BLaER1 treated with 17β-estradiol and CSF1 and Interleukin-3, amounts not matched to agents 10 nM and 100 nM (cell line): ENCODE data around the gene SSPN.
A peak's percentile ranks its signal among the peaks of the same experiment; 100 is the strongest.

Experiments used
- H3K27ac ChIP-seq, 11 experiments: shearing (Covaris generic); formaldehyde crosslinking; 2 replicates each; pipeline ENCODE4 v1.8.1; 2022
- H3K27me3 ChIP-seq, 11 experiments: shearing (Covaris generic); formaldehyde crosslinking; 2 replicates each; pipeline ENCODE4 v1.8.1; 2022
- H3K36me3 ChIP-seq, 11 experiments: shearing (Covaris generic); formaldehyde crosslinking; 2 replicates each; pipeline ENCODE4 v1.8.1; 2022
- H3K4me1 ChIP-seq, 10 experiments: shearing (Covaris generic); formaldehyde crosslinking; 2 replicates each; pipeline ENCODE4 v1.8.1; 2022
- H3K4me2 ChIP-seq, 11 experiments: shearing (Covaris generic); formaldehyde crosslinking; 2 replicates each; pipeline ENCODE4 v1.8.1; 2022
- H3K4me3 ChIP-seq, 10 experiments: shearing (Covaris generic); formaldehyde crosslinking; 2 replicates each; pipeline ENCODE4 v1.8.1; 2022
- H3K9ac ChIP-seq, 11 experiments: shearing (Covaris generic); formaldehyde crosslinking; 2 replicates each; pipeline ENCODE4 v1.8.1; 2022
- H3K9me3 ChIP-seq, 11 experiments: shearing (Covaris generic); formaldehyde crosslinking; replicated peaks in 1 of 11; 2 replicates each; pipeline ENCODE4 v1.8.1; 2022
- H4K20me1 ChIP-seq, 11 experiments: shearing (Covaris generic); formaldehyde crosslinking; 2 replicates each; pipeline ENCODE4 v1.8.1; 2022
- Cebpa-rat ChIP-seq, 11 experiments: shearing (Covaris generic); IDR thresholded peaks; 2 replicates each; pipeline ENCODE4 v1.8.1; 2022

SSPN gene

DNA sequence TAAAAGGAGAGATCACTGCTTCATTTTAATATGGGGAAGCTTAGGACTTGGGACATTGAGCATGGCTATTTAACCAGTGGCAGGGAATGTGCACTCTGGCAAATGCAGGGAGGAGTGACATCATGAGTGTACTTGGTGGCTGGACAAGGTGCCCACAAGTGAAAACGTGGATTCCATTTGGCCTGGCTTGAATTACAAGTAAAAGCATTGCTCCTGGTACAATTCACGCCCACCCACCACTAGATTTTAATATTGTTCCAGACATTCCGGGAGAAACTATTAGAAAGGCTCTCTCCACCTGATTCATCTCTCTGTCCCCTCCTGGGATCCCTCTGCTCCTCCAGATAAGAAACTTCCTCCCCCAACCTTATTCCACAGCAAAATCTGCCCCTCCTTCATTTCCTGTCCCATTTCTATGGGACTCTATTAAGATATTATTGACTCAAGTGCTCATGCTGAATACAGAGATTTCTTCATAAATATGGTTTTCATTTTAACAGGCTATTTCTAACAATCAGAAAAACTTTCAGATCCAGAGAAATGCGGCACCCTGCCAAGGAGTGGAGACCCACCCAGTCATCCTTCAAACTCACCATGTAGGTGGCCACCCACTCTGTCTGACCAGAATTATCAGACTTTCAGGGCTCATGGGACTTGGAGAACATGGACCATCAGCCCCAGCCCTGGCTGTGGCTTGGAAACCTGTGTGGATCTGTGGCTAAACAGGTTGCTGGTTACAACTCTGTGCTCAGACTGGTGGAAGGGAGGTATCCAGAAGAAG is 43.2 kb downstream of the SSPN start:
- no peak overlapping the region for H3K4me3 ChIP-seq
- no peaks in the 10 kb centered on the region for H4K20me1 ChIP-seq
- H3K36me3 ChIP-seq, result no peaks in the 10 kb centered on the region
- H3K27ac ChIP-seq, result no peak overlapping the region
- peaks cover 0 to 16% (median 9%) of the 10 kb centered on the region in 10 experiments; a peak in 11 of 20 replicates for H3K4me1 ChIP-seq
- H3K4me2 ChIP-seq, result peak overlapping the region in 2 of 11 experiments; percentile 4 to 26; a peak in 3 of 22 replicates
- no peaks in the 10 kb centered on the region for H3K27me3 ChIP-seq
- H3K9me3 ChIP-seq, result no peaks in the 10 kb centered on the region
- TF ChIP-seq Cebpa-rat (IDR thresholded peaks at IDR 0.05), result no peak
- no peak overlapping the region for H3K9ac ChIP-seq

DNA sequence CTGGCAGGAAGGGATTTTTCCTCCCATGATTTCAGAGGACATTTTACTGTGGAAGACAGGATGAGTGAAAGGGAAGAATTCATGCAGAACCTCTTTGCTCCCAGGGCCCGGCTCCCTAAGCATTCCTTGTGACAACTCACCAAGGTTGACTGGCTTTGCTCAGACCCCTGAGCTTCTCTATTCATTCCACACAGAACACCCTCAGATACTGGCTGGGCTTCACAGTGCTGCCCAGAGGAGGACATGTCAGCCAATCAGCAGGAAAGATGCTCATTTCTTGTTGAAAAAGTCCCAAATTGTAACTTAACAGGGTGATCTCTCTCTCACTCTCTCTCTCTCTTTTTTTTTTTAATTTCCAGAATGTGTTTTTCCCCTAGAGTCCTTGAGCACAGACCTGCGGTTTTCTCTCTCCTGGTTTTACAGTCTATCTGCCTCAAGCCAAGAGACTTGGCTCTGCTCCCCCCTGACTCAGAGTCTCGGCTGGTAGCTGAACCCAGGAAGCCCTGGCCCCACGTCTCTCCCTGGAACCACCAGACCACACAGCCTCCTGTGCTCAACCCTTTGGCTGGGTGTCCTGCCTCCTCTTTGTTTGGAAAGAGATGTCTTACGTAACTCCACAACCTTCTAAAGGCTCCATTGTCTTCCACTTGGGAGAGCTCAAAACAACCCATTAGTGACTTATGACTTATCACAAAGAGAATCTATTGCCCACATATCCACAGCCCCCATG is 43.9 kb downstream of the SSPN start:
- H3K9me3 ChIP-seq, result no peaks in the 10 kb centered on the region
- peaks cover 0 to 16% (median 9%) of the 10 kb centered on the region in 10 experiments; a peak in 11 of 20 replicates for H3K4me1 ChIP-seq
- H3K27ac ChIP-seq, result no peak overlapping the region
- TF ChIP-seq Cebpa-rat (IDR thresholded peaks at IDR 0.05), result no peak
- no peaks in the 10 kb centered on the region for H3K27me3 ChIP-seq
- no peak overlapping the region for H3K9ac ChIP-seq
- H3K4me2 ChIP-seq, result peak overlapping the region in 8 of 11 experiments; percentile 1 to 40 (median 13); a peak in 7 of 22 replicates
- no peak overlapping the region for H3K4me3 ChIP-seq
- H3K36me3 ChIP-seq, result no peaks in the 10 kb centered on the region
- no peaks in the 10 kb centered on the region for H4K20me1 ChIP-seq

DNA sequence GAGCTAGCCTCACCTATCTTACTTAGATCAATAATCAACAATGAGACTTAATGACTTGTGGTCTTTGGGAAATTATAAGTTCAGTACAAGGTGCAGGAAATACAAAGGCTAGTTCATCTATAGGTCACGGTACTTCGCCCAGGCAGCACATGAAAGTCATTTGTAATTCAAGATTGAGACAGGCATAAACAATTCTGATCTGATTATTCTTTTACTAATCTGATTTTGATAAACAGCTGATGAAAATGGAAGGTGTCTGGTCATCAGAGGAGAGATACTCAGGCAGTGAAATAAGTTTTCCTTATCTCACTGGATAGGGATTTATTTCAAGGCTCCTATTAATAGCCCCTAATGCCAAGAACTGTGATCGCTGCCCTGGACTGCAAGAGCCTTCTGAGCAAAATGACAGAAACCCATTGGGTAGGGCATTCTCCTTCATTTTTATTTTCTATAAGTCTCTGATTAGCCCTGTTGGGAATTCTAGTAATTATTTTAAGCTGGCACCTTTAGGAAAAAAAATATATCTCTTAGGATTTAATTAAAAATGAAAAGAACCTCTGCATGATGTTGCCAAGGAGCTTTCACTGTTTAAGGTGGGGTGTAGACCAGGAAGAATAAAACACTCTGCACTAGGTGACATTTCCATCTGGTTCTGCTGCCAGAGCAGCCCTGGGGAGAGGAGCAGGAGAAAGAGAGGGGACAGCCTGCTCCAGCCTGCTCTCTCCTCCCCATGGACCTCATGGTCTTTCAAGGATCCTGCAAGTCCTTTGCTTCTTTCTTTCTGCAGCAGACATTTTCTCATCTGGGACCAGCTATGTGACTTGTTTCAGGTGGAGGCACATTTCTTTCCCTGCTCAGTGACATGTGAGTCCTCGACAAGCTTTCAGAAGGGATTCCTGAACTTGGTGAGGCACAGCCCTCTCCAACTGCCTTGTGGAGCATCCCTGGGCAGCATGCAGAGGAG is 44.8 kb downstream of the SSPN start:
- H3K4me3 ChIP-seq, result no peak overlapping the region
- no peak overlapping the region for H3K9ac ChIP-seq
- no peaks in the 10 kb centered on the region for H4K20me1 ChIP-seq
- H3K4me2 ChIP-seq, result peak overlapping the region in 3 of 11 experiments; percentile 1 to 40 (median 16); a peak in 3 of 22 replicates
- H3K27me3 ChIP-seq, result no peaks in the 10 kb centered on the region
- H3K27ac ChIP-seq, result no peak overlapping the region
- H3K4me1 ChIP-seq, result peaks cover 0 to 22% (median 9%) of the 10 kb centered on the region in 10 experiments; a peak in 11 of 20 replicates
- TF ChIP-seq Cebpa-rat (IDR thresholded peaks at IDR 0.05), result no peak
- no peaks in the 10 kb centered on the region for H3K36me3 ChIP-seq
- no peaks in the 10 kb centered on the region for H3K9me3 ChIP-seq

- Histone ChIP-seq H3K9me3 (no peaks in the 10 kb centered on the region), H3K27me3 (no peaks in the 10 kb centered on the region), H4K20me1 (no peaks in the 10 kb centered on the region), H3K4me2 (peak overlapping the region in 1 of 11 experiments; percentile 19; a peak in 1 of 22 replicates), H3K4me1 (peaks cover 0 to 25% (median 9%) of the 10 kb centered on the region in 10 experiments; a peak in 11 of 20 replicates), H3K36me3 (no peaks in the 10 kb centered on the region), H3K27ac (no peak overlapping the region), H3K9ac (no peak overlapping the region), H3K4me3 (no peak overlapping the region)
- TF ChIP-seq Cebpa-rat (IDR thresholded peaks at IDR 0.05), result no peak
These were observed 45.7 kb downstream of the SSPN start for GRCh38 chr12:26241080-26241479.

- no peaks in the 10 kb centered on the region for H3K27me3 ChIP-seq
- H3K36me3 ChIP-seq, result no peaks in the 10 kb centered on the region
- no peak overlapping the region for H3K9ac ChIP-seq
- no peak for TF ChIP-seq Cebpa-rat (IDR thresholded peaks at IDR 0.05)
- no peaks in the 10 kb centered on the region for H4K20me1 ChIP-seq
- H3K4me3 ChIP-seq, result no peak overlapping the region
- H3K9me3 ChIP-seq, result no peaks in the 10 kb centered on the region
- no peak overlapping the region for H3K4me2 ChIP-seq
- H3K27ac ChIP-seq, result no peak overlapping the region
- H3K4me1 ChIP-seq, result peaks cover 0 to 26% (median 10%) of the 10 kb centered on the region in 10 experiments; a peak in 15 of 20 replicates
These were observed 47.3 kb downstream of the SSPN start for GRCh38 chr12:26242683-26243082.

- H3K4me3 ChIP-seq, result no peak overlapping the region
- H3K9ac ChIP-seq, result no peak overlapping the region
- peaks cover 0 to 21% (median 7%) of the 10 kb centered on the region in 10 experiments; a peak in 15 of 20 replicates for H3K4me1 ChIP-seq
- H3K27me3 ChIP-seq, result no peaks in the 10 kb centered on the region
- no peaks in the 10 kb centered on the region for H4K20me1 ChIP-seq
- TF ChIP-seq Cebpa-rat (IDR thresholded peaks at IDR 0.05), result no peak
- H3K9me3 ChIP-seq, result peaks cover 2 to 8% (median 7%) of the 10 kb centered on the region in 11 experiments; a peak in 15 of 22 replicates
- H3K27ac ChIP-seq, result no peak overlapping the region
- no peaks in the 10 kb centered on the region for H3K36me3 ChIP-seq
- H3K4me2 ChIP-seq, result no peak overlapping the region
These were observed 49.1 kb downstream of the SSPN start for GRCh38 chr12:26244503-26244902.

GRCh38 chr12:26245175-26245942 is 50.0 kb downstream of the SSPN start:
- Histone ChIP-seq H3K4me2 (peak overlapping the region in 2 of 11 experiments; percentile 16 to 33; a peak in 3 of 22 replicates), H3K27ac (no peak overlapping the region), H3K4me3 (no peak overlapping the region), H3K9me3 (peaks cover 5 to 16% (median 10%) of the 10 kb centered on the region in 11 experiments; a peak in 15 of 22 replicates), H3K9ac (no peak overlapping the region), H4K20me1 (no peaks in the 10 kb centered on the region), H3K36me3 (no peaks in the 10 kb centered on the region), H3K4me1 (peaks cover 0 to 20% (median 5%) of the 10 kb centered on the region in 10 experiments; a peak in 13 of 20 replicates), H3K27me3 (no peaks in the 10 kb centered on the region)
- no peak for TF ChIP-seq Cebpa-rat (IDR thresholded peaks at IDR 0.05)
